NT2/D1 (cell line): ENCODE data around the gene KCNQ5.

ENCODE experiments used
- SUZ12 ChIP-seq: IDR thresholded peaks from 2 replicates; pipeline ENCODE4 v1.6.1; 2011; ENCODE audit not compliant: insufficient read length, insufficient read depth; ENCODE audit errors: extremely low read depth
- YY1 ChIP-seq: IDR thresholded peaks from 2 replicates; pipeline ENCODE4 v1.6.1; 2011; ENCODE audit not compliant: insufficient read length, insufficient read depth
- ZNF274 ChIP-seq: IDR thresholded peaks from 2 replicates; pipeline ENCODE4 v1.6.1; 2011; ENCODE audit warnings: mild to moderate bottlenecking, low read depth, low read length

GRCh38 chr6:73024598-73024997 lies 402.7 kb downstream of the KCNQ5 start:
- TF ChIP-seq YY1 (no peak), SUZ12 (no peak), ZNF274 (no peak)
